Measurements from ENCODE around the gene TRAM1L1.

DNA sequence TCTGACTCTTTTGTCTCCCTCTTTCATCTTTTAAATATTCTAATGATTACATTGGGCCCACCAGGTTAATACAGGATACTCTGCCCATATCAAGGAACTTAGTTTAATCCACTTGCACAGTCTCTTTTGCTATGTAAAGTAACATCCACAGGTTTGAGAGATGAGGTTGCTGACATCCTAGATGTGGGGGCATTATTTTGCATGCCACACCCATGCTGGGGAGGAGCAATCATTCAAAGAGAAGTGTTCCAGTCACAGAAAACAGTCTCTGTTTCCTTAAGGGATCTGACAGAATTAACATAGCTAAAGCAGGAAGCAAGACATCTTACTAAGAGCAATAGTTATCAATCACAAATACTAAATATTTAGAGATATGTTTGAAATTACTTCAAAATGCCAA, 11.5 kb upstream of the TRAM1L1 start:
- TF ChIP-seq, protein P1, sequence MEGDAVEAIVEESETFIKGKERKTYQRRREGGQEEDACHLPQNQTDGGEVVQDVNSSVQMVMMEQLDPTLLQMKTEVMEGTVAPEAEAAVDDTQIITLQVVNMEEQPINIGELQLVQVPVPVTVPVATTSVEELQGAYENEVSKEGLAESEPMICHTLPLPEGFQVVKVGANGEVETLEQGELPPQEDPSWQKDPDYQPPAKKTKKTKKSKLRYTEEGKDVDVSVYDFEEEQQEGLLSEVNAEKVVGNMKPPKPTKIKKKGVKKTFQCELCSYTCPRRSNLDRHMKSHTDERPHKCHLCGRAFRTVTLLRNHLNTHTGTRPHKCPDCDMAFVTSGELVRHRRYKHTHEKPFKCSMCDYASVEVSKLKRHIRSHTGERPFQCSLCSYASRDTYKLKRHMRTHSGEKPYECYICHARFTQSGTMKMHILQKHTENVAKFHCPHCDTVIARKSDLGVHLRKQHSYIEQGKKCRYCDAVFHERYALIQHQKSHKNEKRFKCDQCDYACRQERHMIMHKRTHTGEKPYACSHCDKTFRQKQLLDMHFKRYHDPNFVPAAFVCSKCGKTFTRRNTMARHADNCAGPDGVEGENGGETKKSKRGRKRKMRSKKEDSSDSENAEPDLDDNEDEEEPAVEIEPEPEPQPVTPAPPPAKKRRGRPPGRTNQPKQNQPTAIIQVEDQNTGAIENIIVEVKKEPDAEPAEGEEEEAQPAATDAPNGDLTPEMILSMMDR (IDR thresholded peaks at IDR 0.05): no peak
- TF ChIP-seq POLR2A (IDR thresholded peaks at IDR 0.05) (no peak), POLR2AphosphoS5 (IDR thresholded peaks at IDR 0.05) (no peak)
